ENCODE data around the gene EMC10.

The EMC10 gene

DNA sequence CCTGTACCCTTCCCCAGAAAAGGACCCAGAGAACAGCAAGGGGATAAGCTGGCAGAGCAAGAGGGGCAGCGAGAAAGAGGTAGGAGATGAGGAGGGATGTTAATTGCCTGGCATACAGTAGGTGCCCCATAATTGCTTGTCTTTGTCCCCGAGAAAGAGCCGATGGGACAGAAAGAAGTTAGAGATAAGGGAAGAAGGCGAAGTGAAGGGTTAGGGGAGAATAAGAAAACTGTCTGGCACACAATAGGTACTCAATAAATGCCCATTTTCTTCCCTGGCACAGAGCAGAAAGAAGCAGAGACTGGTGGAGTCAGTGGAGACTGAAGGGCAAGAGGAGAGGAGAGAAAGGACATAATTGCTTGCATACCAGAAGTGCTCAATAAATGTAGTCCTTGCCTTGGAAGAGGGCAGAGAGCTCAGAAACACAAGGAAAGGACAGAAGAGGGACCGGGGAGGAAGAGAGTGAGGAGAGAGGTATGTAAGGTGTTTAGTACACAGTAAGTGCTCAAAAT lies 18.8 kb downstream of the EMC10 start:
- in situ Hi-C loops (cut with HindIII; ENCODE audit: low sequenced_read_pairs) = no loop called here

DNA sequence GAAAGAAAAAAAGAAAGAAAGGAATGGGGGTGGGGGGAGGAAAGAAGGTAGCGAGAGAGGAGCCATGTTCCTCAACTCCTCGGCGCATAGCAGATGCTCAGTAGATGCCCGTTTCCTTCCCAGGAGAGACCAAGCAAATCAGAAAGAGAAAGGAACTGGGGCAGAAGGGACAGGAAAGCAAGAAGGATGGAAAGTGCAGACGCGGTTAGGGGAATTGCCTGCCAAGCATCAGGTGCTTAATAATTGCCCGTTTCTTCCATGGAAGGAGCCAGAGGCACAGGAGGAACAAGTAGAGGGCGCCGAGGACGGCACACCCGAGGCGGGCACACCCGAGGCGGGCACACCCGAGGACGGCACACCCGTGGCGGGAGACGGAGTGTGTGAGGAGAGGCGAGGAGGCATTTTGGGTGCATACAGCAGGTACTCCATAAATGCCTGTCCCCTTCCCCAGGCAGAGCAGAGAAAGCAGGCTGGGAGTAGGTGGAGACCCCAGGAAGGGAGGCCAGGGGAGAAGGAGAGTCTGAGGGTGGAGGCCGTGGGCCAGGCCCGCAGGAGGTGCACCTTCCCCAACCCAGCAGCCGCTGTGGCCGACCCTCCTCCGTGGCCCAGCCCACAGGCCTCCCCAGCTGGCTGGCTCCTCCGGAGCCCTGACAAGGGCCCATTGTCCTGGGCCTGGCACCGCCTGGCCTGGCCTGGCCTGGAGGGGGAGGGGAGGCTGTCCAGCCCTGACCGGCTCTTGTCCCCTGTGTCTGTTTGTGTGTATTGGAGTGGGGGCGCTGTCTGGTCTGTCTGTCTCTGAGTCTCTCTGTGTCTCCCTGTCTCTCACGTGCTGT lies 20.1 kb downstream of the EMC10 start:
- in situ Hi-C loops (cut with HindIII; ENCODE audit: low sequenced_read_pairs) = no loop called here

DNA sequence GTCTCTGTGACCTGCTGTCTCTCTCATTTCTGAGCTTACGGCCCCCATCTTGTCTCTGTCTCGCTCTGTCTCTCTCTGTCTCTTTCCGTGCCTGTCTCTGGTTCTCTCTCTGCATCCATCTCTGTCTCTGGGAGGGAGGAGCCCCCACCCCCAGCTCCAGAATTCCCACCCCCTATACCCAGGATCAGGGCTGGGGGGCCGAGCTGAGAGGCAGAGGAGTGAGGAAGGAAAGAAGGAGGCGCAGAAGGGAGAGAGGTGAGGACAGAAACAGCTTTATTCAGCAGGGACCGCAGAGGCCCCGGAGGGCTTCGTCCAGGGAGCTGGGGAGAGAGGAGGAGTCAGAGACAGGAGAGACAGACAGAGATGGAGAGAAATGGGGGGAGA lies 20.7 kb downstream of the EMC10 start:
- in situ Hi-C loops (cut with HindIII; ENCODE audit: low sequenced_read_pairs) = no loop called here

DNA sequence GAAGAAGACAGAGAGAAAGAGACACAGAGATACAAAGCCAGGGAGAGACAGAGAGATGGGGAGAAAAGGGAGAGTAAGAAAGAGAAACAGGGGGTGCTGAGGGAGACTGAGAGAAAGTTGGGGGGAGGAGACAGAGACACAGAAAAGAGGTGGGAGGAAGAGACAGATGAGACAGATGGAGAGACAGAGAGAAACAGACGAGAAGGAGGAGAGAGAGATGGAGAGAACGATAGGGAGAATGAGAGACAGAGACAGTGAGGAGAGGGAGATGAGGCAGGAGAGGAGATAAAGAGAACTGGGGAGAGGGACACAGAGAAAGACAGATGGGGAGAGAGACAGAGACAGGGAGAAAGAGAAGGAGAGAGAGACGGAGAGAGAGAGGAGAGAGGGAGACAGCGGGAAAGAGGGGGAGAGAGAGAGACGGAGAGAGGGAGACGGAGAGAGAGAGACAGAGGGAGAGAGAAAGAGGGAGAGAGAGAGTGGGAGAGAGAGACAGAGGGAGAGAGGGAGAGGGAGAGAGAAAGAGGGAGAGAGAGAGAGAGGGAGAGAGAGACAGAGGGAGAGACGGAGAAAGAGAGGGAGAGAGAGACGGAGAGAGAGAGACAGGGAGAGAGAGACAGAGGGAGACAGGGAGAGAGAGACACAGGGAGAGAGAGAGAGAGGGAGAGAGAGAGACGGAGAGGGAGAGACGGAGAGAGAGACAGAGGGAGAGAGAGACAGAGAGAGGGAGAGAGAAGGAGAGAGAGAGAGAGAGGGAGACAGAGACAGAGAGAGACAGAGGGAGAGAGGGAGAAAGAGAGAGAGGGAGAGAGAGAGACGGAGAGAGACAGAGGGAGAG lies 22.1 kb downstream of the EMC10 start:
- in situ Hi-C loops (cut with HindIII; ENCODE audit: low sequenced_read_pairs) = no loop called here

DNA sequence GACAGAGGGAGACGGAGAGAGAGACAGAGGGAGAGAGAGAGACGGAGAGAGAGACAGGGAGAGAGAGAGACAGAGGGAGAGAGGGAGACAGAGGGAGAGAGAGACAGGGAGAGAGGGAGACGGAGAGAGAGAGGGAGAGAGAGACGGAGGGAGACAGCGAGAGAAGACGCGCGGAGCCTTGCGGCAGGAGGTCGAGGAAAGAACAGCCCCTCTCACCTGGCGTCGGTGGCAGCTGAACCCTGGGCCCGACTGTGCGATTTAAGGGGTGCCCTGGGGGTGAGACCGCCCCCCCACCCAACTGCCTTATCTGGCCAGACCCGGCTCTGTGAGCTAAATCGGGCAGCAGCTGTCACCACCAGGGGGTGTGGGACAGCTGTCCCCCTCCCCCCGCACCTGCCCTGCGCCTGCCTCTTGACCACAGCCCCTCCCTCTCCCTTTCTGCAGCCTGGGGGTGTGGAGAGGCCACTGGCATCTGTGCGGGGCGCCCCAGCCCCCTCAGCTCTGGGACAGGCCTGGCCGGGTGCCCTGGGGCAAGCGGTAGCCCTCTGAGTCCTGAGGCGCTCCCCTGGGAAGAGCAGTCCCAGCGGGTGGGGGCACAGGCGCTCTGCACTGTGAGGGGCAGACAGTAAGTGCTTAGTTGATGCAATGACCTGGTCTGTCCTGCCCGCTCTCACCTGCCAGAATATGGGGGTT lies 23.9 kb downstream of the EMC10 start:
- in situ Hi-C loops (cut with HindIII; ENCODE audit: low sequenced_read_pairs) = no loop called here

DNA sequence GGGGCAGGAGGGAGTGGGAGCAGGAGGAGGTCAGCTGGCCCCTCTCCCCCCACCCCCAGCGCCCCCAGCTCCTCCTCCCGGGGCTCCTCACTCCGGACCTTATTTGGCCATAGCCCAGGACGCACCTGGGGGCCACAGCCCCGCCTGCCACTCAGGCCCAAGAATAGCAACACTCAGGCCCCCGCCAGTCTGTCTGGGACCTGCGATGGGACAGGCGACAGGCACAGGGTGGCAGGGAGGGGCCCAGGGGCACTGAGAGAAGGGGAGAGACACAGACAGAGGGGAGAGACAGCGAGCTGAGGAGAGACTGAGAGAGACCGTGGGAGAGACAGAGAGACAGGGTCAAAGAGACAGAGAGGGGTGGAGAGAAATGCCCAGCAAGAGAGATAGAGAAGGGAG lies 24.4 kb downstream of the EMC10 start:
- in situ Hi-C loops (cut with HindIII; ENCODE audit: low sequenced_read_pairs) = no loop called here

DNA sequence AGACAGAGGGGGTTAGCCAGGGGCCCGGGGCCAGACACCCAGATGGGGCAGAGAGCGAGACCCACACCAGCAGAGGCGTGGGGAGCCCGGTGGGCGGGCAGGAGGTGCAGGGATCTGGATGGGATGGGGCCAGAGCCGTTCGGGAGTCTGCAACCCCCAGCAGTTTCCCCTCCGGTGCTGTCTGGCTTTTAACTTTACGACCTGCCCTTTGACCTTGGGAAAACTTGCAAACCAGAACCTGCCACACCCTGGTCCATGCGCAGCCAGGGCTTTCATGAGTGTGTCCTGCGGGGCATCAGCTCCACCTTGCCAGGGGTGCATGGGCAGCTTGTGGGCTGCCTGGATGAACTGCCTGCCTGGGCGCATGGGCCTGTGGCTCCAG lies 24.9 kb downstream of the EMC10 start:
- in situ Hi-C loops (cut with HindIII; ENCODE audit: low sequenced_read_pairs) = no loop called here

DNA sequence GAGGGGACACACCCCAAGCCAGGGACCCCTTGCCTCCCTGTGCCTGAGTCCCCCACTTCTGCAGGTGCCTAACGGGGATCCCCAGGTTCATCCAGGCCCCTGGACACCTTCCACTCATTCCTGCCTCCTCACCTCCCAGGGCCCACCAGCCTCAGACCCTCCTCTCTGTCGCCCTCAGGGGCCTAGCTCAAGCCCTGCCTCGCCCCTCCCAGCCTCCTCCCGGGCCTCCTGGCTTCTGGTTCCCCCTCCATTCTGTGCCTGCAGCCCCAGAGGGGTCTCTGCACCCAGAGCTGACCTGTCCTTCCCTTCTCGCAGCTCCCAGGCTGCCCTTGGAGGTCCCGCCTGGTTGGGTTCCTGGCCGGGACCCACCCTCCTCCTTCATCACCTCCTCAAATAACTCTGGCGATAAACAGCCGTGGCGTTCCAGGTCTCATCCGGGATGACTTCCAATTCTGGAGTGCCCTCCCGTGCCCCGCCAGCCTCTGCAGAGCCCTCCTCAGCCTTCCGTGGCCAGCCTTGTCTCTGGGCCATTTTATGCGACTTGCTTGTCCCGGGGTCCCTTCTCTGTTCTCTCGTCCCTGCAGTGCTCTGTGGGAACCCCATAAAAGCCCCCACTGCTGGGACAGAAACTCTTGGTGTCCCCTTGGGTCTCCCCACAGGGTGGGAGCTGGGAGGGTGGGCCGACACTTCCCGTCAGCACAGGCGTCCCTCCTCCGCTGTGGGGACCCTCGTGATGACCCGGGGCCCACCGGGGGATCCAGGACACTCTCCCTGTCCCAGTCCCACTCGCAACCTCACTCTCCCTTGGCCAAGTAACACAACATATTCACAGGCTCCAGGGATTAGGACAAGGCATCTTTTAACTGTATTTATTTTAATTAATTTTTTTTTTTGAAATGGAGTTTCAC lies 25.5 kb downstream of the EMC10 start:
- in situ Hi-C loops (cut with HindIII; ENCODE audit: low sequenced_read_pairs) = no loop called here

DNA sequence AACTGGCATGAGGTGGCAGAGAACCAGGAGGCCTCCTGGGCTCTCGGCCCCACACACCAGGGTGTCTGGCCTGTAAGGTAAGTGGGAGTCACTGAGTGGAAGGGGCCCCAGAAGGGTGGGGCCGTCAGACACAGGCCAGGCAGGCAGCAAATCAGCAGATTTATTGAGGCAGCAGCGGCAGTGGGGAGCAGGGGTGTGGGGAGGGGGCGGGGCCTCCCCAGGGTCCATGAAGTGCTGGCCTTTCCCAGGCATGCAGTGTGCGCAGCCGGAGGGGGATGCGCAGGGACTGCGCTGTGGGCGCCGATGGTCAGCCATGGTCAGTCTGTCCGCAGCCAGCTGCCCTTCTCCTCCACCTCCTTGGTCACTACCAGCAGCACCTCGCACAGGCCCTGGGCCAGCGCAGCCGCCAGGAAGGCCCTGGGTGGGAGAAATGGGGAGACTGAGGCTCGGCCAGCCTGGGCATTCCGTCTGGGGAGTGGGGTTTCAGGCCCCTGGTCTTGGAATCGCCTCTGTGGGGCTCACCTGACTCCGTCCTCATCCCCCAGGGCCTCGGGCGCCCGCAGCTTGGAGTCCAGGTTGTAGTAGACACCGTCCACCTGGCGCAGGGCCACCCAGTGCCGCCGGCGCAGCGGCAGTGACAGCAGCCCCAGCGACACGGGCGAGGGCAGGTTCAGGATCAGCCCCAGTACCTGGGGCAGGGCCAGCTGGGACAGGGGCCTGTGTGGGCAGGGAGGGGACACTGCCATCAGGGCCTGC lies 29.7 kb downstream of the EMC10 start:
- in situ Hi-C loops (cut with HindIII; ENCODE audit: low sequenced_read_pairs) = no loop called here

DNA sequence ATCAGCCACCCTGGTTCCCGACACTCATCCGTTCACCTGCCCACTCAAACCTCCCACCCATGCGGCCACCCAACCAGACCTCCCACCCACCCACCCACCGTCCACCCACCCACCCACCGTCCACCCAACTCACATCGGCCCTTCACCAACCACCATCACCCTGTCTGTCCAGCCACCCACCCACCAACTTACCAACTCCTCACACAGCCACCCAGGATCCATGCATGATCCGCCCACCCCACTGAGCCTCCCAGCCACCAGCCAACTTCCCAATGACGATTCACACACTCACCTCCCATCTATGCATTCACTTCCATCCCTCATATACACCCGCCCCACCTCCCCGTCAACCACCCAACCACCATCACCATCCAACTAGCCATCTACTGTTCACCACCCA lies 30.4 kb downstream of the EMC10 start:
- in situ Hi-C loops (cut with HindIII; ENCODE audit: low sequenced_read_pairs) = no loop called here

DNA sequence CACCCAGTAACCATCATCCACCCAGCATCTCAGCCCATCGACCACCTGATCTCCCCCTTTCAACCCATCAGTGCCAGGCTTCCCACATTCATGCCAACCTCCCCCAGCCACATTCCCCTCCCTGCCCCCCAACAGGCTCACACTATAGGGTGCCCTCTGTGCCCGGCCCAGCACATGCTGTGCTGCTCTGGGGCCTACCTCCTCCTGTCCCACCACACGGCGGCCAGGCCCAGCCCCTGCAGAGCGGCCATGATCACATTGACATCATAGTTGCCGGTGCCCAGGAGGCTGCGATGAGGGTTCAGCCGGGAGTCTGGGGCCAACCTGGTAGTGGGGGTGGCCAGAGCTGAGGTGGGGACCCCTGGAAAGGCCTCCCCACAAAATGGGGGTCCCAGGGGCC lies 31.1 kb downstream of the EMC10 start:
- in situ Hi-C loops (cut with HindIII; ENCODE audit: low sequenced_read_pairs) = no loop called here

DNA sequence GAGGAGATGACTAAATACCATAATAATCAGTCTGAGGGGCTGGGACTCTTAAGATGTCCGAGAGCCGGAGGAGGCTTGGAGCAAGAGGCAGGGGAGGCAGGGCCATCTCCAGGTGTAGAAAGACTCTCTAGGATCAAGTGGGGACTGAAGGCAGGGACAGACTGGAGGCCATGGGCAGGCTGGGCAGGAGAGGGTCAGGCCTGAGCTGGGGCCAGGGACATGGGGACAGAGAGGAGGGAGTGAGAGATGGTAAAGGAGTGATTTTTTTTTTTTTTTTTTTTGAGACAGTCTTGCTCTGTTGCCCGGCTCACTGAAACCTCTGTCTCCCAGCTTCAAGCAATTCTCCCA lies 32.5 kb downstream of the EMC10 start:
- in situ Hi-C loops (cut with HindIII; ENCODE audit: low sequenced_read_pairs) = no loop called here

DNA sequence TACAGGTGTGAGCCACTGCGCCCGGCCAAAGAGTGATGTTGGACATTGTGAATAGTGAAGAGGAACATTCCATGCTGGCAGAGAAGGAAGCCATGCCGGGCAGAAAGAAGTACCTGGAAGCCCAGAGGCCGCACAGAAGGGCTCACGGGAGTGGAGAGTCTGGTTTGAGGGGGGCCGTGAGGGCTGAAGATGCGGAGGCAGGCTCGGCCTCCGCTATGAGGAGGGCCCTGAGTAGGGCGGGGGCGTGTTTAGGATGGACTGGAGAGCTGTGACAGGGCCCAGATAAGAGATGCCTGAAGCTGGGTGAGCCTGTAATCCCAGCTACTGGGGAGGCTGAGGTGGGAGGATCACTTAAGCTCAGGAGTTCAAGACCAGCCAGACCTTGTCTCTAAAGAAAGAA lies 33.1 kb downstream of the EMC10 start:
- in situ Hi-C loops (cut with HindIII; ENCODE audit: low sequenced_read_pairs) = no loop called here

DNA sequence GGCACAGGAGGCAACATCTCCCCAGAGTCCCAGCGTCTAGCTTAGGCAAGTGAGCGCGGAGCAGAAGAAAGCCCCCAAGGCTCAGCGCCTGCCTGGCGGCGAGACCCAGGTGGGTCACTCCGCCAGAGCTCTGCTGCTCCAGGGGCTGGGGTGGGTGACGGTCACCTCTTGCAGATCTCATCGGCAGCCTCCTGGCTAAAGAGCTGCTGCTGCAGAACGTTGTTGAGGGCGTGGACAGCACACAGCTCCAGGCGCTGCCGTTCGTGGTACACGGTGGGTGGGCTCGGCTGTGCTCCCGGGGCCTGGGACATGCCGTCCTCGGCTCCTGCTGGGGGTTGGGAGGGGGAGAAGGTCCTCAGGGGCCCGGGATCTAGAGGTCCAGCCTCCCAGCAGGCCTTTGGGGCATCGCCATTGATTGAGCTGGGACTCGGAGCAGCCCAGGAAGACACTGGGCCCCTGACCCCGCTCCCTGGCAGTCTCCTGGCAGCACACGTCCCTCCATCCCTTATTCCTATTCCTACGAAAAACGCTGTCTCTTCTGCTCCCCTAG lies 33.9 kb downstream of the EMC10 start:
- in situ Hi-C loops (cut with HindIII; ENCODE audit: low sequenced_read_pairs) = no loop called here

DNA sequence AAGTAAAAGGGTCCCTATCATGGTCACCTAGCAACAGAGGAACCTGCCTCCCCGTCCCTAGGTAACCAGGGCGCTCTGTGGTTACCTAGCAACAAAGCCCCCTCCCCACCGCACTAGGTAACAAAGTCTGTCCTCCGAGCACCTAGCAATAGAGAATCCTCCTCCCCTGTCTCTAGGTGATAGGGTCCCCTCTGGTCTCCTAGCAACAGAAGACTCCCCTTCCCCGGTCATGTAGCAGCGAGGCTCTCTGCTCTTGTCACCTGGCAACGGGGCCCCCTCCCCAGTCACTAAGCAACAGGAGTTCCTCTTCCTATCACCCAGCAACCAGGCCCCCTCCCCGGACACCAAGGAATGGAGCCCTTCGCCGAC lies 34.4 kb downstream of the EMC10 start:
- in situ Hi-C loops (cut with HindIII; ENCODE audit: low sequenced_read_pairs) = no loop called here

DNA sequence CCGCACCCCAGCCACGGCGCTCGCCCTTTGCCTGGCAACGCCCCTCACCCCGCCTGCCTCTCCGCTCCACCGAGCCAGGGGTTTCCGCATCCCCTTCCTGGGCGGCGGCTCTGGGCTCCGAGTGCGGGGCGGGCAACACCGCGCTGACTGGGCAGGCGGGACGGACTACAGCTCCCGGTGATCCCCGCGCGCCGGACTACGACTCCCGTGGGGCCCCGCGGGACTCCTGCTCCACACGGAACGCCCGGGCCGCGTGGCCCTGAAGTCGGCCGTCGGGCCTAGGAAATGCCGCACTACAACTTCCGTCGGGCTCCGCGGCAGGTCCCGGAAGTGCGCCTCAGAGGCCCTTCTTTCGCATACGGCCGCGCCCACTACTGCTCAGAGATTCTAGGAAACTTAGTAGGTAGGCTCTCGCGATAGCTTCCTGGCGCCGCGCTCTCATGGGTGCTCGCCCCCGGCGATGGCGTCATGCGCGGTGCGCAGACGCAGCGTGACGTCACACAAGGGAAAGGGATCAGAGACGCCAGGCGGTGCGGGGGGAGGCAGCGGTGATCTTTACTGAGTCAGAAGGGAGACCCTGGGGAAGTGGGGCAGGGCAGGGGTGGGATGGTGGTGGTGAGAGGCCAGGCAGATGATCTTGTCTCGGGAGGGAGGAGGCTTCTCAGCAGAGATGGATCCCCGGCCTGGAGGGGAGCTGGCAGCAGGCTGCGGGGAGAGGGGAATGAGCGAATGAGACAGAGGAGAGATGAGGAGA lies 34.9 kb downstream of the EMC10 start, which contains the start of gene JOSD2:
TSS of gene JOSD2 (minus strand) at position 123 of the 754 bp plus-strand sequence. CDS start 760 bp downstream, outside the sequence.
- in situ Hi-C loops (cut with HindIII; ENCODE audit: low sequenced_read_pairs) = no loop called here

DNA sequence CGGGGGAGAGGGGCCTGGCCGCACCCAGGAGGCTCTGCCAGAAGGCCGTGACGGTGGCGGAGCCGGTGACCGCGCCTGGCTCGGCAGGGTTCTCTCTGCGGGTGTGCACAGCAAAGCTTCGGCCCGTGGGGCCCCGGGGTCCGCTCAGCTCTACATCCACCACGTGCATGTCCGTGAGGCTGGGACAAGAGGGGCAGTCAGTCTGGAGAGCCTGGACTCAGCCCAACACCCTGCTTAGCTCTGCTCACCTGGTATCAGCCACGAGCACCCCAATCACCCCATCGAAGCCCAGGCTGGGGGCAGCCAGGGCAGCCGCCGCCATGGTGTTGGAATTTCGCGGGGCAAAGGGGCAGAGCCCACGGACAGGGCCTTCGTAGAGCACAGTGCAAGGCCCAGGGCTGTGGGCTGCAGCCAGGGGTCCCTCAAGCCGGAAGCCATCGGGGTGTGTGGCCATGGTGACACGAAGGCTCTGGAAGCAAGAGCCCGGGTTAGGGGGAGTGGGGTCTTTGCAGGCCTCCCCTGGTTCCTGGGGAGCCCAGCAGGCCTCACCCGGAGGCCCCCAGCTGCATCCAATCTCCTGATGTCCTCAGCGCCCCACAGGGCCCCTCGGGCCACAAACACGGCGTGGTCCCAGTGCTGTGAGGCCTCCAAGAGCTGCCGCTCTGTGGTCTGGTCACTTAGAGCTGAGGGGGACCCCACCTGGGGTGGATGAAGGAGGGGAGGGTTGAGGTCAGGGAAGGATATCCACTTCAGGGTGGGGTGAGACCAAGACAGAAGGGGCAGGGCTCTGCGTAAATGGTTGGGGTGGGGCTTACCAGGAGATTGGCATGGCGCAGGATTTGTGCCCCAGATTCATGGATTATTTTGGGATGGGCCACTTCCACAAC lies 36.0 kb downstream of the EMC10 start:
- in situ Hi-C loops (cut with HindIII; ENCODE audit: low sequenced_read_pairs) = no loop called here

Data from DLD1 (cell line).